NCI-H460 (cell line): ENCODE results near the gene SLC43A1. TPM values are rescaled to one million over a fixed set of nuclear protein-coding genes. Genes with fewer than 3 reads are reported as not detected.
A peak's percentile ranks its signal among the peaks of the same experiment; 100 is the strongest.
"Not testable (repeated sequence)": the region's sequence is repeated elsewhere in the genome, so short reads cannot be mapped to it uniquely, and the experiment has no call there.

Experiments
- DNase-seq: peaks from one replicate; pipeline ENCODE4 v3.0.0-alpha.2; 2016; ENCODE audit warnings: low read depth; ENCODE audit errors: extremely low read depth
- total RNA-seq: library from RNA; depleted of rRNA; stranded (reverse); fragments of >200 nt; shearing (Covaris generic); gene quantifications from 2 replicates; pipeline ENCODE4 v1.2.3, GENCODE V29; 2014

Gene SLC43A1
- total RNA-seq, 1 experiment from 2014 or later, result 5.1 TPM

- DNase-seq, result no peak
Observed at GRCh38 chr11:57462597-57462996, 52.9 kb downstream of the SLC43A1 start.

- no peak for DNase-seq
Observed at GRCh38 chr11:57461841-57462489, 53.5 kb downstream of the SLC43A1 start.

- DNase-seq, result no peak
Observed at GRCh38 chr11:57460758-57461749, 54.4 kb downstream of the SLC43A1 start.

- DNase-seq, result peak; percentile 37
Observed at GRCh38 chr11:57460022-57460757, 55.3 kb downstream of the SLC43A1 start, which contains the start of gene RTN4RL2. Gene RTN4RL2, plus strand, starts transcription at chr11:57460528. Its CDS starts 338 bp downstream, at chr11:57460866.

- DNase-seq, result no peak
Observed at GRCh38 chr11:57459164-57460021, 56.1 kb downstream of the SLC43A1 start.

GRCh38 chr11:57458410-57459163, 56.9 kb downstream of the SLC43A1 start:
- DNase-seq, result no peak

GRCh38 chr11:57458060-57458409, 57.5 kb downstream of the SLC43A1 start:
- no peak for DNase-seq

GRCh38 chr11:57457643-57458023, 57.9 kb downstream of the SLC43A1 start:
- DNase-seq, result no peak

GRCh38 chr11:57456960-57457642, 58.4 kb downstream of the SLC43A1 start:
- DNase-seq, result peak; percentile 76

GRCh38 chr11:57453543-57454177, 61.8 kb downstream of the SLC43A1 start:
- DNase-seq, result no peak

GRCh38 chr11:57446055-57446454, 69.4 kb downstream of the SLC43A1 start:
- DNase-seq, result no peak

GRCh38 chr11:57445122-57445394, 70.4 kb downstream of the SLC43A1 start:
- DNase-seq, result not testable (repeated sequence)

- DNase-seq, result no peak
Observed at GRCh38 chr11:57444362-57445121, 71.0 kb downstream of the SLC43A1 start.

- no peak for DNase-seq
Observed at GRCh38 chr11:57440744-57441414, 74.6 kb downstream of the SLC43A1 start.

- DNase-seq, result no peak
Observed at GRCh38 chr11:57439786-57440185, 75.7 kb downstream of the SLC43A1 start.

- DNase-seq, result no peak
Observed at GRCh38 chr11:57438345-57439285, 76.9 kb downstream of the SLC43A1 start.
